Mesendoderm (in vitro differentiated cells): ENCODE measurements around the gene PSMC5.
"Not testable (repeated sequence)": the region's sequence is repeated elsewhere in the genome, so short reads cannot be mapped to it uniquely, and the experiment has no call there.

Source experiments
- DNase-seq: peaks from one replicate; pipeline ENCODE4 v3.0.0; 2013
- H2AK5ac ChIP-seq: 2 replicates; pipeline ENCODE4 v1.6.1; 2013; ENCODE audit warnings: low read length, inconsistent platforms
- H2BK120ac ChIP-seq: 2 replicates; pipeline ENCODE4 v1.6.1; 2013; ENCODE audit warnings: low read depth, mild to moderate bottlenecking, low read length, moderate library complexity, mixed read lengths
- H2BK15ac ChIP-seq: replicated peaks from 2 replicates; pipeline ENCODE4 v1.6.1; 2013; ENCODE audit warnings: low read depth, mild to moderate bottlenecking, moderate library complexity
- H2BK5ac ChIP-seq: 2 replicates; pipeline ENCODE4 v1.6.1; 2013; ENCODE audit warnings: low read length, inconsistent platforms
- H3K18ac ChIP-seq: 2 replicates; pipeline ENCODE4 v1.6.1; 2013; ENCODE audit warnings: mild to moderate bottlenecking, low read length, mixed read lengths
- H3K23ac ChIP-seq: one replicate; pipeline ENCODE4 v1.6.1; 2013; ENCODE audit warnings: low read length
- H3K27ac ChIP-seq: 2 replicates; pipeline ENCODE4 v1.5.1; 2013; ENCODE audit warnings: low read depth, mild to moderate bottlenecking, inconsistent platforms, low read length, moderate library complexity
- H3K27me3 ChIP-seq: 2 replicates; pipeline ENCODE4 v1.6.1; 2013; ENCODE audit warnings: low read length, control low read depth, mild to moderate bottlenecking, inconsistent platforms; ENCODE audit not compliant: insufficient read depth, poor library complexity
- H3K36me3 ChIP-seq: 2 replicates; pipeline ENCODE4 v1.6.1; 2013; ENCODE audit warnings: low read length, inconsistent platforms; ENCODE audit not compliant: control insufficient read depth, insufficient read depth
- H3K4ac ChIP-seq: one replicate; pipeline ENCODE4 v1.6.1; 2013; ENCODE audit warnings: low read depth, mild to moderate bottlenecking, low read length, moderate library complexity
- H3K4me1 ChIP-seq: 2 replicates; pipeline ENCODE4 v1.6.1; 2013; ENCODE audit warnings: low read depth, low read length, inconsistent platforms; ENCODE audit not compliant: control insufficient read depth
- H3K4me2 ChIP-seq: 2 replicates; pipeline ENCODE4 v1.6.1; 2013; ENCODE audit warnings: low read length
- H3K4me3 ChIP-seq: 2 replicates; pipeline ENCODE4 v1.5.1; 2013; ENCODE audit warnings: mild to moderate bottlenecking, low read length
- H3K56ac ChIP-seq: one replicate; pipeline ENCODE4 v1.6.1; 2013; ENCODE audit warnings: low read length
- H3K79me1 ChIP-seq: 2 replicates; pipeline ENCODE4 v1.6.1; 2013; ENCODE audit warnings: low read length, inconsistent platforms
- H3K79me2 ChIP-seq: 2 replicates; pipeline ENCODE4 v1.6.1; 2013; ENCODE audit warnings: mild to moderate bottlenecking, low read length; ENCODE audit not compliant: control insufficient read depth, insufficient read depth
- H3K9ac ChIP-seq: 2 replicates; pipeline ENCODE4 v1.6.1; 2013; ENCODE audit warnings: low read length, inconsistent platforms
- H4K5ac ChIP-seq: one replicate; pipeline ENCODE4 v1.6.1; 2013; ENCODE audit warnings: low read length
- H4K8ac ChIP-seq: one replicate; pipeline ENCODE4 v1.6.1; 2013; ENCODE audit warnings: low read depth, mild to moderate bottlenecking, control low read depth, low read length, moderate library complexity
- WGBS: extraction: QIAGEN DNeasy Blood & Tissue Kit; methylation state at CpG from one replicate; pipeline ENCODE4 v1.1.7; 2013; ENCODE audit warnings: low lambda C conversion rate, missing lambda C conversion rate; ENCODE audit not compliant: insufficient coverage; ENCODE audit errors: extremely low coverage; 5-methylcytosine and 5-hydroxymethylcytosine counted together

Gene PSMC5

GRCh38 chr17:63855185-63855584 lies 28.0 kb downstream of the PSMC5 start:
- H2BK5ac ChIP-seq, result no peak overlapping the region
- H2AK5ac ChIP-seq, result no peak overlapping the region
- H2BK120ac ChIP-seq, result no peak overlapping the region
- H3K79me2 ChIP-seq, result no peaks in the 10 kb centered on the region
- H4K5ac ChIP-seq, result no peak overlapping the region
- no peaks in the 10 kb centered on the region for H3K27me3 ChIP-seq
- no peak overlapping the region for H3K56ac ChIP-seq
- WGBS, result no CpG with 5 or more reads among the region's 8 CpGs
- H3K4me2 ChIP-seq, result no peak overlapping the region
- H3K9ac ChIP-seq, result no peak overlapping the region
- H3K4me3 ChIP-seq, result no peak overlapping the region
- H3K18ac ChIP-seq, result no peak overlapping the region
- H4K8ac ChIP-seq, result no peak overlapping the region
- H3K23ac ChIP-seq, result no peak overlapping the region
- H3K36me3 ChIP-seq, result no peaks in the 10 kb centered on the region
- H3K27ac ChIP-seq, result no peak overlapping the region
- H2BK15ac ChIP-seq, result no peak overlapping the region
- no peaks in the 10 kb centered on the region for H3K79me1 ChIP-seq
- no peak for DNase-seq
- H3K4ac ChIP-seq, result no peak overlapping the region
- H3K4me1 ChIP-seq, result no peaks in the 10 kb centered on the region

GRCh38 chr17:63856425-63856824 lies 29.2 kb downstream of the PSMC5 start:
- WGBS, result no CpG with 5 or more reads among the region's 8 CpGs
- not testable (repeated sequence) for H4K8ac ChIP-seq, H3K79me2 ChIP-seq, H3K9ac ChIP-seq, H3K79me1 ChIP-seq, H3K23ac ChIP-seq, H2BK15ac ChIP-seq, H4K5ac ChIP-seq, H2BK120ac ChIP-seq, H3K27ac ChIP-seq, H2BK5ac ChIP-seq, H3K4ac ChIP-seq, H2AK5ac ChIP-seq, H3K4me3 ChIP-seq, DNase-seq, H3K4me2 ChIP-seq, H3K36me3 ChIP-seq, H3K27me3 ChIP-seq, H3K18ac ChIP-seq, H3K4me1 ChIP-seq, H3K56ac ChIP-seq

GRCh38 chr17:63859257-63859656 lies 32.0 kb downstream of the PSMC5 start:
- Histone ChIP-seq H3K4me3 (no peak overlapping the region), H3K27me3 (no peaks in the 10 kb centered on the region), H2BK120ac (no peak overlapping the region), H3K4me1 (no peaks in the 10 kb centered on the region), H2BK15ac (no peak overlapping the region), H3K4me2 (no peak overlapping the region), H4K5ac (no peak overlapping the region), H3K23ac (no peak overlapping the region), H3K27ac (no peak overlapping the region), H2BK5ac (no peak overlapping the region), H3K79me1 (no peaks in the 10 kb centered on the region), H3K18ac (no peak overlapping the region), H3K79me2 (no peaks in the 10 kb centered on the region), H2AK5ac (no peak overlapping the region), H3K4ac (no peak overlapping the region), H3K9ac (no peak overlapping the region), H4K8ac (no peak overlapping the region), H3K36me3 (no peaks in the 10 kb centered on the region), H3K56ac (no peak overlapping the region)
- WGBS, result no CpG with 5 or more reads among the region's 3 CpGs
- DNase-seq, result no peak

DNA sequence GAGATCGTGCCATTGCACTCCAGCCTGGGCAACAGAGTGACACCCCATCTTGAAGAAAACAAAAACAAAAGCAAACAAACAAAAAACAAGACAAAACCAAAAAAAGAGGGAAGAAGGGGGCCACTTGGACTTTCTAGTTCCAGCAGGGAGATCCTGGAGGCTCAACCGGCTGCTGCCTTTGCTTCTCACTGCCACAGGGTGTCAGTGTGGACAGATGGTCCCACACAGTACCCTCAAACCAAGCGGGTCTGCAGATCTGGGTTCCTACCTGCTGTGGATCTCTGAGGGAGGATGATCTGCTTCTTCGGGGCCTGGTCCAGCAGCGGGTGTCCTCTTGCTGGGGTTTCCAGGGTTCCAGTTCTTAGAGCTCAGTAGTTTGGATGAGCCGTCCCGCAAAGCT lies 39.4 kb downstream of the PSMC5 start:
- not testable (repeated sequence) for H3K79me1 ChIP-seq, H3K27me3 ChIP-seq, H3K4me1 ChIP-seq, H2BK15ac ChIP-seq, H2AK5ac ChIP-seq, H3K23ac ChIP-seq, H2BK5ac ChIP-seq, H3K56ac ChIP-seq, H2BK120ac ChIP-seq, H3K4me2 ChIP-seq, H3K36me3 ChIP-seq, H4K8ac ChIP-seq, H4K5ac ChIP-seq, H3K9ac ChIP-seq, H3K18ac ChIP-seq, H3K27ac ChIP-seq, H3K79me2 ChIP-seq, H3K4me3 ChIP-seq, H3K4ac ChIP-seq
- peak; percentile 26 for DNase-seq
- no CpG with 5 or more reads among the region's 7 CpGs for WGBS

GRCh38 chr17:63869491-63870291 lies 42.5 kb downstream of the PSMC5 start:
- not testable (repeated sequence) for H3K4me2 ChIP-seq, H3K4me1 ChIP-seq, H3K4ac ChIP-seq, H3K27ac ChIP-seq, H3K79me1 ChIP-seq, H2BK15ac ChIP-seq, H4K8ac ChIP-seq, H3K23ac ChIP-seq, H2AK5ac ChIP-seq, H3K56ac ChIP-seq, H3K4me3 ChIP-seq, H3K36me3 ChIP-seq, H2BK120ac ChIP-seq, H3K79me2 ChIP-seq, H3K18ac ChIP-seq, H3K9ac ChIP-seq, H4K5ac ChIP-seq, H3K27me3 ChIP-seq, H2BK5ac ChIP-seq
- WGBS, result no CpG with 5 or more reads among the region's 9 CpGs
- peak; percentile 76 for DNase-seq

DNA sequence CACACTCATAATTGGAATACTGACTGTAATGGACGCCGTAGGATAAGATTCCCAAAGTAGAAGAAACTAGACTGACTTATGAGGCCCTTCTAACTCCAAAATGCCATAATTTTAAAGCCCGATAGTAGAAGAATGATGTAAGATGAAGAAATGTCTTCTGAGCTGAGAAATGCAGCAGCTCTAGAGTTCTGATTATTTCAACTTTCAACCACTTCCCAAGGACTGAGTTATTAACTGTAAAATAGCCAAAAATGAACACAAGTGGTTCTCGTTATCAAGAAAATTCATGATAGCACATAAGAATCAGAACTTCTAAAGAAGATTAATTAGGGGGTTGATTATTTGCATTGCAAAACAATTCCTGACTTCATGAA lies 43.0 kb downstream of the PSMC5 start:
- H4K8ac ChIP-seq, H2BK120ac ChIP-seq, H3K18ac ChIP-seq, H2BK5ac ChIP-seq, H3K27ac ChIP-seq, H2AK5ac ChIP-seq, H3K79me2 ChIP-seq, H3K4me1 ChIP-seq, H4K5ac ChIP-seq, H3K9ac ChIP-seq, H3K79me1 ChIP-seq, H3K4me3 ChIP-seq, DNase-seq, H3K27me3 ChIP-seq, H3K23ac ChIP-seq, H3K4me2 ChIP-seq, H3K4ac ChIP-seq, H3K56ac ChIP-seq, H2BK15ac ChIP-seq, H3K36me3 ChIP-seq: not testable (repeated sequence)
- no CpG with 5 or more reads among the region's 4 CpGs for WGBS
